Stimulated activated CD8-positive, alpha-beta memory T cell treated with anti-CD3 and anti-CD28 coated beads, Interleukin-7, amount 100 ng/mL, for 48 hours (primary cell): ENCODE results near the gene TMEM59L.
"Not testable (repeated sequence)": the region's sequence is repeated elsewhere in the genome, so short reads cannot be mapped to it uniquely, and the experiment has no call there.

Experiments used
- DNase-seq, 2 donors: peaks; one replicate each; pipeline ENCODE4 v3.0.0-alpha.2; 2020; ENCODE audit warnings: low read depth in 1 of 2; ENCODE audit errors: extremely low read depth in 1 of 2

The TMEM59L gene

GRCh38 chr19:18593367-18594095 lies 19.1 kb upstream of the TMEM59L start:
- no peak for DNase-seq

DNA sequence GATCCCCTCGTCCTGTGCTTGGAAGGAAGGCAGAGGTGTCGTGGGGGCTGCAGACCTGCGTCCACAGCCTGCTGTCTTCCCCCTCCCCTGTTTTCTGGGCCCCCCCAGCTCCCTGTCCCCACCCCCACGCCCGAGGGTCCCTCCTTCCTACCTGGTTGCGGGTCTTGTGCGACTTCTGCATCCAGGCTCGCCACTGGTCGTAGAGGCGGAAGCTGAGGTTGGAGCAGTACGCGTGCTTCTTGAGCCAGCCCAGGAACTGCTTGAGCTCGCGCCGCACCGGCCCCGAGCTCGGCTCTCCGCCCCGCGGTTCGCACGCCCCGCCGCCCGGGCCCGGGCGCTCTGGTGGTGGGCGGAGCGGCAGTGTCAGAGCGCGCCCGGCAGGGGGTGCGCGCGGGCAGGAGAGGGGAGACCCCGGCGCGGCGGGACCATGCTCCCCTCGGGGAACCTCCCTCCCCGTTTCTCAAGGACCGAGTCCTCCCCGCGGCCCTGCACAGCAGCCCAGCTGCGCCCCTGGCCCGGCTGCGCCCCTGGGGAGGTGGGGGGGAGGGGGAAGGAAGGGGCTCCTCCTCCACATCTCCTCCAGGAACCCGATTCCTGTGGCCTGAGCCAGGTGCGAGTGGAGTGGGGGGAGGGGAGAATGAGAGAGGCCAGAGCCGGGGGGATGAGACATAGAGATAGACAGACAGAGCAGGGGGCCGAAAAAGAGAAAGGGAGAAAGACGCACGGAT lies 18.4 kb upstream of the TMEM59L start:
- peak; percentile 35 to 47 for DNase-seq

DNA sequence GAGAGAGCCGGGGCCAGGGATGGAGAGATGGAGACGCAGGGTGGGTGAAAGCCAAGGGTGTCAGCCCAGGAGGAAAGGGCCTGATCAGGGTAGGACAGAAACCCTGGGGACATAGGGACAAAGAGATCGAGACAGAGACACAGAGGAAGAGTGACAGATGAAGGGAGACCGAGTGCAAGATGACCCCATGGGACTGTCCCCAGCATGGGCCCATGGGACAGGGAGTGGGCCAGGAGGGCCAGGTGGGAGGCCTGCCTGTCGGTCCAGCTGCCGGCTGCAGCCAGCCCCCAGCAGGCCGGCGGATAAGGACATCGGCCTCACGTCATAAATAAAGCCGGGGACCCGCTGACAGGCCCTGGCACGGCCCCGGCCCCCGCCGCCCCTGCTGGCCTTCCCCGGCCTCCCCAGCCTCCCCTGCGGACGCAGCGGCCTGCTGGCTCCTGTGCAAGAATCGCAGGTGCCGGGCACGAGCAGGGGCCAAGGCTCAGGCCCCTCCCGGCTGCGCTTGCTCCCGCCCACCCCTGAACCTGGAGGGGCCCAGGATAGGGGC lies 17.8 kb upstream of the TMEM59L start:
- DNase-seq, result no peak

- no peak for DNase-seq
Measured at GRCh38 chr19:18595475-18595874, 17.2 kb upstream of the TMEM59L start.

GRCh38 chr19:18596752-18597157 lies 15.9 kb upstream of the TMEM59L start:
- DNase-seq, result no peak

GRCh38 chr19:18597809-18598660 lies 14.6 kb upstream of the TMEM59L start:
- no peak for DNase-seq

DNA sequence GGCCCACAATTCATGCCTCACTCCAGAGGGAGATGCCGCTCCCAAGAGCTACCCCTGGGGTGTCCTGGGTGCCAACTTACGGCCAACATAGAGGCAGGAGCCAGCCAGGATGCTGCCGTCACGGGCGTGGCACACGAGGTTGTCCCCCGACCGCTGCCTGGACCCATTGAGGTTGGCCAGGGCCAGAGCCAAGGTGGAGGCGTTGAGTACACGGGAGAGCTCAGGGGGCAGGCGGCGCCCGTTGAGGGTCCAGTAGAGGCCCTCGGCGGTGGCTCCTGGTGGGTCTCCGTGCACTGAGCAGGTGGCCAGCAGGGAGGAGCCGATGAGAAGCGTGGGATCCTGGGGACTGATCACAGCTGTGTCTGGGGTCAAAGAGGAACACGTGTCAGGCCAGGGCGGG lies 13.2 kb upstream of the TMEM59L start:
- no peak for DNase-seq

DNA sequence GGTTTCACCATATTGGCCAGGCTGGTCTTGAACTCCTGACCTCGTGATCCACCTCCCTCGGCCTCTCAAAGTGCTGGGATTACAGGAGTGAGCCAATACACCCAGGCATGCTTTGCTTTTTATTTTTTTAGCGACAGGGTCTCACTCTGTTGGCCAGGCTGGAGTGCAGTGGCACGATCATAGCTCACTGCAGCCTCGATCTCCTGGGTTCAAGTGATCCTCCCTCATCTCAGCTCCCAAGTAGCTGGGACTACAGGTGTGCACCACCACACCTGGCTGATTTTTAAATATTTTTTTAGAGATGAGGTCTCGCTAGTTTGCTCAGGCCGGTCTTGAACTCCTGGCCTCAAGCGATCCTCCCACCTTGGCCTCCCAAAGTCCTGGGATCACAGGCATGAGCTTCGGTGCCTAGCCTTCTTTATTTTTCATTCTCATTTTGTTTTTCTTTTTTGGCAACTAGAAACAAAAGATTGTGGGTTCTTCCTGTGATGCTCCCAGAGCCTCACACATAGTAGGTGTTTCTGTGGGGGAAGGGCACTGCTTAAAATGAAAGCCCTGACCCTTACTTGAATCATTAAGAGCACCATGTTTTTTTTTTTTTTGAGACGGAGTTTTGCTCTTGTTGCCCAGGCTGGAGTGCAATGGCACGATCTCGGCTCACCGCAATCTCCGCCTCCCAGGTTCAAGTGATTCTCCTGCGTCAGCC lies 11.8 kb upstream of the TMEM59L start:
- DNase-seq, result not testable (repeated sequence)

GRCh38 chr19:18601875-18602274 lies 10.8 kb upstream of the TMEM59L start:
- DNase-seq, result no peak

- DNase-seq, result no peak
Measured at GRCh38 chr19:18603255-18603957, 9.3 kb upstream of the TMEM59L start.

- DNase-seq, result no peak
Measured at GRCh38 chr19:18603958-18604819, 8.5 kb upstream of the TMEM59L start.

GRCh38 chr19:18604820-18605159 lies 7.9 kb upstream of the TMEM59L start:
- no peak for DNase-seq

GRCh38 chr19:18605196-18605545 lies 7.5 kb upstream of the TMEM59L start:
- DNase-seq, result no peak

GRCh38 chr19:18605546-18606280 lies 7.0 kb upstream of the TMEM59L start:
- DNase-seq, result no peak

GRCh38 chr19:18606281-18607225 lies 6.1 kb upstream of the TMEM59L start, which contains the start of gene CRLF1:
TSS of gene CRLF1 (minus strand) at chr19:18606799. CDS start at chr19:18606656, 143 bp downstream.
- no peak for DNase-seq

DNA sequence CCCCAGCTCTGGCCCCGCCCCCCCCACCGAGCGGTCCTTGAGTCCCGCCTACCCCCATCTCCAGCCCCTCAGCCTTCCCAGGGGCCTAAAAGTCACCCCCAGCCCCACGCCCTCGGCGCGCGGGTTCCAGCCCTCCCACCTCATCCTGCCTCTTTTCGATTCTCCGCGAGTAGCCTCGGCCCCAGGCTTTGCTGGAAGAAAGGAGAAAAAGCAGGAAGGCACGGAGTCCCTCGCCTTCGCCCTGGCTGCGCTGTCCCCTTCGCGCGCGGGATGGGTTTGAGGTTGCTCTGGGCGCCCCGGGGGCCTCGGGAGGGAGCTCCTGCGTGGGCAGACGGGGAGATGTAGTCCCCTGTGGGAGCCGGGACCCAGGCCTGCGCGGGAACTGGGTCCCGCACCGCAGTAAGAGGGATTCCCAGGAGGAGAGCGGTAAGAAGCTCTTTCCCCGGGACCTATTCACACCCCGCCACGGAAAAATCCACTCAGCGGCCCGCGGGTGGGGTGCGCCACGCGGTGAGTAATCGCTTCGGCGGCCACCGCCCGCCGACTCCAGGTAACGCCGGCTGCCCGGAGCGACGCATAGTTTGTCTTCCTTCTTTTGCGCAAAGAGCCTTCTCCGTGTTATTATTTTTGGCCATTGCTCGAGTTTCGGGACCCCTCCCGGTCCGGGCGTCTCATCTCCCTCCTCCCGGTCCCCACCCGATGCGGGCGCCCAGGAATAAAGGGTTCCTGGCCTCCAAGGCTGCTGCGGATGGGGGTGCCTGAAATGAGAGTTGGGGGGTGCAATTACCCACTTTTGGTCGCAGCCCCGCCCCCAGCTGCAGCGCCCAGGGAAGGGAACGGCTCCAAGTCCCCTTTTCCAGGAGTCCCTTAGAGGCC lies 5.2 kb upstream of the TMEM59L start:
- DNase-seq, result no peak
